ENCODE data around the gene TNIP2.
"Not testable (repeated sequence)": the region's sequence is repeated elsewhere in the genome, so short reads cannot be mapped to it uniquely, and the experiment has no call there.

The TNIP2 gene

GRCh38 chr4:2788532-2789103 is 32.5 kb upstream of the TNIP2 start:
- H3K36me3 ChIP-seq (ENCODE audit: insufficient read depth, low read length): no peaks in the 10 kb centered on the region
- H3K9ac ChIP-seq (ENCODE audit: low read depth, low read length): no peak overlapping the region
- no peaks in the 10 kb centered on the region for H3K9me3 ChIP-seq (ENCODE audit: control insufficient read depth, insufficient read depth, low read length)
- H3K4me1 ChIP-seq (ENCODE audit: insufficient read depth, low read length): peaks cover 21% of the 10 kb centered on the region; the same call in 1 of the 2 replicates

- Histone ChIP-seq H3K4me1 (ENCODE audit: insufficient read depth, low read length) (peaks cover 20% of the 10 kb centered on the region; the same call in 1 of the 2 replicates), H3K36me3 (ENCODE audit: insufficient read depth, low read length) (no peaks in the 10 kb centered on the region), H3K9me3 (ENCODE audit: control insufficient read depth, insufficient read depth, low read length) (no peaks in the 10 kb centered on the region), H3K9ac (ENCODE audit: low read depth, low read length) (no peak overlapping the region)
Observed at GRCh38 chr4:2788101-2788500, 32.0 kb upstream of the TNIP2 start.

- H3K9me3 ChIP-seq (ENCODE audit: control insufficient read depth, insufficient read depth, low read length): no peaks in the 10 kb centered on the region
- H3K4me1 ChIP-seq (ENCODE audit: insufficient read depth, low read length): peaks cover 20% of the 10 kb centered on the region; the same call in 1 of the 2 replicates
- H3K36me3 ChIP-seq (ENCODE audit: insufficient read depth, low read length): no peaks in the 10 kb centered on the region
- no peak overlapping the region for H3K9ac ChIP-seq (ENCODE audit: low read depth, low read length)
Observed at GRCh38 chr4:2787230-2788100, 31.3 kb upstream of the TNIP2 start.

GRCh38 chr4:2786794-2787229 is 30.7 kb upstream of the TNIP2 start:
- Histone ChIP-seq H3K9me3 (ENCODE audit: control insufficient read depth, insufficient read depth, low read length) (no peaks in the 10 kb centered on the region), H3K36me3 (ENCODE audit: insufficient read depth, low read length) (no peaks in the 10 kb centered on the region), H3K9ac (ENCODE audit: low read depth, low read length) (no peak overlapping the region), H3K4me1 (ENCODE audit: insufficient read depth, low read length) (peaks cover 14% of the 10 kb centered on the region; the same call in 1 of the 2 replicates)

GRCh38 chr4:2786152-2786671 is 30.1 kb upstream of the TNIP2 start:
- Histone ChIP-seq H3K4me1 (ENCODE audit: insufficient read depth, low read length) (peaks cover 9% of the 10 kb centered on the region; the same call in 1 of the 2 replicates), H3K9ac (ENCODE audit: low read depth, low read length) (no peak overlapping the region), H3K9me3 (ENCODE audit: control insufficient read depth, insufficient read depth, low read length) (no peaks in the 10 kb centered on the region), H3K36me3 (ENCODE audit: insufficient read depth, low read length) (no peaks in the 10 kb centered on the region)

DNA sequence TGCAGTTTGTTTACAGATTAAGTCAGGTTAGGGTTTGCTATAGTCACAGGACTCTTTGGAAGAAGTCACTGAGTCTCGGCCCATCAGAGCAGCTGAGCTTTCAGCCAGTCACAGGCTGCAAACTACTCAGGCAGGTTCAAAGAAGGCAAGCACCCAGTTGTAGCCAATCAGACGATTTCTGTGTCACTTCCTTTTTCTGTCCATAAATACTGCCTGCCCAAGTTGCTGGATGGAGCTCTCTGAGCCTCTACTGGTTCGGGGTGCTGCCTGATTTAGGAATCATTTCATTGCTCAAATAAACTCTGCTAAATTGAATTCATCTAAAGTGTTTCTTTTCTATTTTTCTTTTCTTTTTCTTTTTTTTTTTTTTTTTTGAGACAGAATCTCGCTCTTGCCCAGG is 29.5 kb upstream of the TNIP2 start:
- no peak overlapping the region for H3K9ac ChIP-seq (ENCODE audit: low read depth, low read length)
- no peaks in the 10 kb centered on the region for H3K36me3 ChIP-seq (ENCODE audit: insufficient read depth, low read length)
- H3K9me3 ChIP-seq (ENCODE audit: control insufficient read depth, insufficient read depth, low read length): no peaks in the 10 kb centered on the region
- peaks cover 8% of the 10 kb centered on the region; the same call in 1 of the 2 replicates for H3K4me1 ChIP-seq (ENCODE audit: insufficient read depth, low read length)

GRCh38 chr4:2783790-2784189 is 27.7 kb upstream of the TNIP2 start:
- no peaks in the 10 kb centered on the region for H3K36me3 ChIP-seq (ENCODE audit: insufficient read depth, low read length)
- no peaks in the 10 kb centered on the region for H3K9me3 ChIP-seq (ENCODE audit: control insufficient read depth, insufficient read depth, low read length)
- no peak overlapping the region for H3K9ac ChIP-seq (ENCODE audit: low read depth, low read length)
- peaks cover 11% of the 10 kb centered on the region; the same call in 1 of the 2 replicates for H3K4me1 ChIP-seq (ENCODE audit: insufficient read depth, low read length)

GRCh38 chr4:2781911-2782310 is 25.8 kb upstream of the TNIP2 start:
- Histone ChIP-seq H3K36me3 (ENCODE audit: insufficient read depth, low read length) (no peaks in the 10 kb centered on the region), H3K9me3 (ENCODE audit: control insufficient read depth, insufficient read depth, low read length) (no peaks in the 10 kb centered on the region), H3K4me1 (ENCODE audit: insufficient read depth, low read length) (peaks cover 10% of the 10 kb centered on the region), H3K9ac (ENCODE audit: low read depth, low read length) (no peak overlapping the region)

GRCh38 chr4:2780643-2781042 is 24.5 kb upstream of the TNIP2 start:
- not testable (repeated sequence) for H3K9ac ChIP-seq (ENCODE audit: low read depth, low read length); H3K36me3 ChIP-seq (ENCODE audit: insufficient read depth, low read length); H3K9me3 ChIP-seq (ENCODE audit: control insufficient read depth, insufficient read depth, low read length)
- H3K4me1 ChIP-seq (ENCODE audit: insufficient read depth, low read length): peaks cover 10% of the 10 kb centered on the region

GRCh38 chr4:2771264-2771663 is 15.1 kb upstream of the TNIP2 start:
- Histone ChIP-seq H3K4me1 (ENCODE audit: insufficient read depth, low read length) (no peaks in the 10 kb centered on the region), H3K36me3 (ENCODE audit: insufficient read depth, low read length) (no peaks in the 10 kb centered on the region), H3K9me3 (ENCODE audit: control insufficient read depth, insufficient read depth, low read length) (no peaks in the 10 kb centered on the region), H3K9ac (ENCODE audit: low read depth, low read length) (no peak overlapping the region)

DNA sequence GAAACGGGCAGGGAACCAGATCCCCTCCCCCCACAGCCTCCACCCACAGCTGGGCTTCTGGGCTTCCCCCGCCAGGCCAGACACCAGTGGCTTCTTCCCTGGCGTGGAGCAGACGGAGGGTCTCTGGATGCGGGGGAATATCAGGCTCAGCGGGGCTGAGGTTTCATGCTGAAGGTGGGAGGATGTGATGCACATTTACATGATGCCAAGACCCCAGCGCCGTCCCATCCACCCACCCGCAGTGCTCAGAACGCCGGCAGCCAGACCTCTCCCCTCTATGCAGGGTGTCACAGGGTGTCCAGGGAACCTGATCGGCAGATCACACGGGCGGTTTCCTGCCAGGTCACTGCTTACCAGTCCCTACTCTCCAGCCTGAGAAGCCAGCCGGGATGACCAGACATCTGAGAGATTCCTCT is 12.8 kb upstream of the TNIP2 start:
- Histone ChIP-seq H3K9me3 (ENCODE audit: control insufficient read depth, insufficient read depth, low read length) (no peaks in the 10 kb centered on the region), H3K36me3 (ENCODE audit: insufficient read depth, low read length) (no peaks in the 10 kb centered on the region), H3K9ac (ENCODE audit: low read depth, low read length) (no peak overlapping the region), H3K4me1 (ENCODE audit: insufficient read depth, low read length) (no peaks in the 10 kb centered on the region)

- no peaks in the 10 kb centered on the region for H3K4me1 ChIP-seq (ENCODE audit: insufficient read depth, low read length)
- no peak overlapping the region for H3K9ac ChIP-seq (ENCODE audit: low read depth, low read length)
- no peaks in the 10 kb centered on the region for H3K9me3 ChIP-seq (ENCODE audit: control insufficient read depth, insufficient read depth, low read length)
- H3K36me3 ChIP-seq (ENCODE audit: insufficient read depth, low read length): no peaks in the 10 kb centered on the region
Observed at GRCh38 chr4:2768124-2768523, 12.0 kb upstream of the TNIP2 start.

DNA sequence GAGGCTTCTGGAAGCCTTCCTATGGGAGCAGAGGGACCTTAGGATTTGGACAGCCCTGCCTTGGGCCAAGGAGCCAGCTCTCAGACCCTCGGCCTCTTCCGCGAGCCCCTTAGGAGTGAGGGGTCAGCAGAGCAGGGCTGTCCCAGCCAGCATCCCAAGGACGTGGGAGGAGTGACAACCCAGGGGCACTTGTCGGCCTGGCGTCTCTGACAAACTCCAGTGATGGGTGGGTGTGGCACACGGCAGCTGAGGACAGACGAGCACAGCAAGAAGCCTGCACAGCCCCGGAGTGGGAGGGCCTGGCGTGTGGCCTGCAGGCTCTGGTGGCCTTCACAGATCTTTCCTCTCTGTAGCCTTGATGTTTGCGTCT is 11.6 kb upstream of the TNIP2 start:
- Histone ChIP-seq H3K9me3 (ENCODE audit: control insufficient read depth, insufficient read depth, low read length) (no peaks in the 10 kb centered on the region), H3K4me1 (ENCODE audit: insufficient read depth, low read length) (no peaks in the 10 kb centered on the region), H3K36me3 (ENCODE audit: insufficient read depth, low read length) (no peaks in the 10 kb centered on the region), H3K9ac (ENCODE audit: low read depth, low read length) (no peak overlapping the region)

DNA sequence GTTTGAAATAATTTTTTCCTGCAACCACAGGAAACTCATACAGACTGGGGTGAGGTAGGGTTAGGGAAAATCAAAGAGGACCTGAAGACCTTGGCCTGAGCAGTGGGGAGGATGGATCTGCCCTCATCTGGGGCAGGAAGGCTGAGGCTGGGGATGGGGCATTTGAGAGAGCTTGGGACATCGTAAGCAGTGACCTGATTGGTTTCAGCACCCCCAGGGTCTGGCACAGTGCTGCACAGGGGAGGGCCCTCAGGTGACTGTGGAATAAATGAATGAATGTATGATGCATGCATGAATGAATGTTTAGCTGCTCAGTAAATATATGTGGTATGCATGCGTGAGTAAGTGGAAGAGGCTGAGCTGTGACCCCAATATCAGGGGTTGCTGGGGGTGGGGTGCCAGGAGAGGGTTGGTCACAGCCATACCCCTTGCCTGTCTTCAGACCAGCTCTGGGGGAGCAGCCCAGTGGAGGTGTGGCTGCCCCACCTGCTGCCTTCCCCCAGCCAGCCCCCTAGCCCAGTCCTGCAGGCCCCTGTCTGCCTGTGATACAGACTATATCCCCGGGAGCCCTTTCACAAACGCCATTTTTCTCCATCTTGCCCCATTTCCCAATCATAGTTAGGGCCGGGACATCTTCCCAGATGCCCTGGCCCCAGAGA is 11.0 kb upstream of the TNIP2 start:
- H3K9me3 ChIP-seq (ENCODE audit: control insufficient read depth, insufficient read depth, low read length): no peaks in the 10 kb centered on the region

More for the DNA sequence above, 11.0 kb upstream of the TNIP2 start:
- Histone ChIP-seq H3K9ac (ENCODE audit: low read depth, low read length) (no peak overlapping the region), H3K4me1 (ENCODE audit: insufficient read depth, low read length) (no peaks in the 10 kb centered on the region), H3K36me3 (ENCODE audit: insufficient read depth, low read length) (no peaks in the 10 kb centered on the region)
